ENCODE measurements around the gene RSBN1L.

- TF ChIP-seq POLR2A (IDR thresholded peaks at IDR 0.05; ENCODE audit: low read depth, low read length) (no peak), CTCF (IDR thresholded peaks at IDR 0.05; ENCODE audit: extremely low read depth in 1 of 2, insufficient read depth in 1 of 2, low read depth in 1 of 2, low read length in 2 of 2) (no peak)
Observed at GRCh38 chr7:77674878-77675277, 21.4 kb upstream of the RSBN1L start.
